Breast epithelium (tissue), 4 donors: ENCODE data around the gene TBX2. TPM values are rescaled to one million over a fixed set of nuclear protein-coding genes. Genes with fewer than 3 reads are reported as not detected.
A peak's percentile ranks its signal among the peaks of the same experiment; 100 is the strongest.

Source experiments
- DNase-seq, 2 donors: peaks; one replicate each; pipeline ENCODE4 v3.0.0-alpha.2; 2019; ENCODE audit warnings: low spot score in 2 of 2
- H3K27ac ChIP-seq, 2 donors: fragments of 200-600 bp; sonication (generic) in 1 of 2; one replicate each; pipeline ENCODE4 v1.5.1; 2016 to 2019; ENCODE audit warnings: mild to moderate bottlenecking in 1 of 2
- H3K27me3 ChIP-seq, 2 donors: fragments of 200-600 bp; sonication (generic) in 1 of 2; one replicate each; pipeline versions ENCODE4 v1.5.1 to v1.6.0; 2017 to 2019; ENCODE audit warnings: control low read depth in 1 of 2, mild to moderate bottlenecking in 1 of 2
- H3K36me3 ChIP-seq: fragments of 200-600 bp; one replicate; pipeline ENCODE4 v1.5.1; 2019
- H3K4me1 ChIP-seq, 2 donors: fragments of 200-600 bp; sonication (generic); one replicate each; pipeline ENCODE4 v1.5.1; 2016 to 2019; ENCODE audit warnings: control low read depth in 1 of 2
- H3K4me3 ChIP-seq, 3 donors: fragments of 200-600 bp; sonication (generic); 1 replicate in 2 of 3; 2 replicates in 1 of 3; pipeline ENCODE4 v1.5.1; 2016 to 2019; ENCODE audit warnings: mild to moderate bottlenecking in 3 of 3, moderate library complexity in 2 of 3
- H3K9me3 ChIP-seq, 2 donors: fragments of 200-600 bp; sonication (generic) in 1 of 2; one replicate each; pipeline ENCODE4 v1.5.1; 2016 to 2019; ENCODE audit warnings: control low read depth in 1 of 2
- CTCF ChIP-seq, 3 donors: fragments of 450-650 bp; IDR thresholded peaks; one replicate each; pipeline ENCODE4 v1.5.1; 2016 to 2017; ENCODE audit warnings: antibody characterized with exemption in 3 of 3, mild to moderate bottlenecking in 3 of 3, moderate library complexity in 3 of 3
- POLR2A ChIP-seq: fragments of 450-650 bp; IDR thresholded peaks from one replicate; pipeline ENCODE4 v1.6.1; 2016; ENCODE audit warnings: antibody characterized with exemption, mild to moderate bottlenecking, moderate library complexity
- POLR2AphosphoS5 ChIP-seq, 3 donors: sonication (generic); formaldehyde crosslinking; IDR thresholded peaks; one replicate each; pipeline ENCODE4 v1.6.1; 2017; ENCODE audit warnings: antibody characterized with exemption in 3 of 3
- intact Hi-C: fragments of 100-400 bp; cut with DNase I; formaldehyde crosslinking; loops from one replicate; pipeline ENCODE4 v1.15.1; 2023; ENCODE audit warnings: low total_unique reads
- total RNA-seq, 3 donors: library from RNA; depleted of rRNA; stranded (reverse); fragments of >200 nt; gene quantifications; one replicate each; pipeline ENCODE4 v1.1.0, GENCODE V29; 2016

Gene TBX2
- total RNA-seq, 3 donors from 2014 or later: 4.8 to 8.5 (median 5.7) TPM

- peak overlapping the region in 1 of 2 donors; percentile 77 for H3K27ac ChIP-seq
Observed at GRCh38 chr17:61379457-61380216, 20.0 kb upstream of the TBX2 start.

GRCh38 chr17:61380217-61380835 is 19.3 kb upstream of the TBX2 start:
- H3K4me3 ChIP-seq: no peak overlapping the region
- no peak for DNase-seq
- no peaks in the 10 kb centered on the region for H3K36me3 ChIP-seq
- H3K4me1 ChIP-seq: no peaks in the 10 kb centered on the region
- H3K27ac ChIP-seq: peak overlapping the region in 1 of 2 donors; percentile 77
- TF ChIP-seq CTCF (IDR thresholded peaks at IDR 0.05) (no peak), POLR2A (no peak), POLR2AphosphoS5 (IDR thresholded peaks at IDR 0.05) (no peak)
- intact Hi-C loops: no loop called here
- no peaks in the 10 kb centered on the region for H3K27me3 ChIP-seq
- H3K9me3 ChIP-seq: no peaks in the 10 kb centered on the region

More at GRCh38 chr17:61379457-61380216, 20.0 kb upstream of the TBX2 start:
- intact Hi-C loops: no loop called here
- no peaks in the 10 kb centered on the region for H3K9me3 ChIP-seq
- H3K4me1 ChIP-seq: no peaks in the 10 kb centered on the region
- no peaks in the 10 kb centered on the region for H3K27me3 ChIP-seq
- TF ChIP-seq CTCF (IDR thresholded peaks at IDR 0.05) (no peak), POLR2AphosphoS5 (IDR thresholded peaks at IDR 0.05) (no peak), POLR2A (no peak)
- no peak for DNase-seq
- no peaks in the 10 kb centered on the region for H3K36me3 ChIP-seq
- no peak overlapping the region for H3K4me3 ChIP-seq

- Histone ChIP-seq H3K4me1 (no peaks in the 10 kb centered on the region), H3K4me3 (no peak overlapping the region), H3K27ac (peak overlapping the region in 1 of 2 donors; percentile 77), H3K27me3 (no peaks in the 10 kb centered on the region), H3K36me3 (no peaks in the 10 kb centered on the region), H3K9me3 (no peaks in the 10 kb centered on the region)
- TF ChIP-seq POLR2A: no peak
- no peak for TF ChIP-seq CTCF (IDR thresholded peaks at IDR 0.05)
- no peak for TF ChIP-seq POLR2AphosphoS5 (IDR thresholded peaks at IDR 0.05)
- intact Hi-C loops: no loop called here
- no peak for DNase-seq
Observed at GRCh38 chr17:61380836-61381525, 18.7 kb upstream of the TBX2 start.

GRCh38 chr17:61381537-61381936 is 18.1 kb upstream of the TBX2 start:
- no peaks in the 10 kb centered on the region for H3K4me1 ChIP-seq
- no peaks in the 10 kb centered on the region for H3K36me3 ChIP-seq
- intact Hi-C loops: no loop called here
- no peaks in the 10 kb centered on the region for H3K27me3 ChIP-seq
- no peaks in the 10 kb centered on the region for H3K9me3 ChIP-seq
- no peak overlapping the region for H3K27ac ChIP-seq
- TF ChIP-seq POLR2AphosphoS5 (IDR thresholded peaks at IDR 0.05) (no peak), CTCF (IDR thresholded peaks at IDR 0.05) (no peak), POLR2A (no peak)
- no peak for DNase-seq
- no peak overlapping the region for H3K4me3 ChIP-seq
